Upper lobe of left lung (tissue), 4 donors: ENCODE measurements around the gene ZKSCAN4.

Experiments used
- EP300 ChIP-seq, 4 donors: sonication (generic); formaldehyde crosslinking; IDR thresholded peaks; one replicate each; pipeline ENCODE4 v1.5.1; 2017; ENCODE audit warnings: antibody characterized with exemption in 4 of 4, control low read depth in 2 of 4
- POLR2A ChIP-seq, 4 donors: fragments of 450-650 bp; IDR thresholded peaks; one replicate each; pipeline ENCODE4 v1.5.1; 2016 to 2017; ENCODE audit warnings: antibody characterized with exemption in 4 of 4, mild to moderate bottlenecking in 2 of 4

DNA sequence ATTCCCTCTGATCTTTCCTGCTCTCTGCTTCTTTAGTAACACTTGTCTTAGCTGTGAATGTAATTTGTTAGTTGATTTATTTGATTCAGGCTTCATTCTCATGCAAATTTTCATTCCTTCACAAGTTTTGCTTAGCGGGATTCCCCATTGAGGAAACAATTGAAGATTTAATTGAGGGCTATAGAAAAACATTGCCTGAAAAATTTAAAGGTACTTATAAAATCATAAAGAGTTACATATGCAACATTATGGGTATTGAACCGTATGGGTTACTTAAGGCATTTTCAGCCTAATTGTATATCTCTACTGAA, 38.9 kb downstream of the ZKSCAN4 start:
- TF ChIP-seq EP300 (IDR thresholded peaks at IDR 0.05) (no peak), POLR2A (IDR thresholded peaks at IDR 0.05) (no peak)
